HG02884 (cell line): ENCODE data around the gene NCOA3.
"Not testable (repeated sequence)": the region's sequence is repeated elsewhere in the genome, so short reads cannot be mapped to it uniquely, and the experiment has no call there.

ENCODE experiments used
- ATAC-seq: cut with Tn5 transposase; IDR thresholded peaks from one replicate; pipeline ENCODE4 v1.9.1; 2021; ENCODE audit warnings: mild to moderate bottlenecking, moderate library complexity; ENCODE audit not compliant: unreplicated experiment

Gene NCOA3

DNA sequence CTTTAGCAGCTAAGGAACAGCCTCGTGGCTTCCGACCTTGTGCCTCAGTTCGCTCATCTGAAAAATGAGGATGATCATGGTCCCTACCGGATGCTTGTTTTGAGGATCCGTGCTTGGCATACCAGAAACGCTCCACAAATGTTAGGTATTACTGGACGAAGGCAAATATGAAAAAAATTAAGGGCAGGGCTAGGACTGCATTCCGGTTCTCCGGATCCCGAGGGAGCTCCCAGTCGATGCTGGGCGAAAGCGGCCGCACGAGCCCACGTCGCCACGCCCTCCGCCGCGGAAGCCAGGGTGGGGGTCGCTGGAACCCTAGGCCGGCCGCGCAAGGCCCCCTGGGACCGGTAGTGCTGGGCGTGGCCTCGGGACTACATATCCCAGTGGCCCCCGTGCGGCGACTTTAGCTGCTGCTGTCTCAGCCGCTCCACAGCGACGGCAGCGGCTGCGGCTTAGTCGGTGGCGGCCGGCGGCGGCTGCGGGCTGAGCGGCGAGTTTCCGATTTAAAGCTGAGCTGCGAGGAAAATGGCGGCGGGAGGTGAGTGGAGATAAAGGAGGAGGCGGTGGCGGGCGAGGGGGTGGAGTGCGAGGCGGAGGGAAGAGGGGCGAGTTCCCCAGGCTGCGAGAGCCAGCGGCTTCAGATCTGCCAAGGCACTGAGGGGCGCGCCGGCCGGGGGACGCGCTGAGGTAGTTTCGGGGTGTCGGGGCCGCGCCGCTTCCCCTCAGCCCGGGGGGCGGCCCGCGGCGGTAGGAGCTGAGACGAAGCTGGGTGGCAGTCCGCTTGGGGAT, at the start of gene NCOA3:
NCOA3 (plus strand) TSS at position 406 of the 789 bp plus-strand sequence. CDS start 120,361 bp downstream, outside the sequence.
- ATAC-seq: peak; percentile 59

DNA sequence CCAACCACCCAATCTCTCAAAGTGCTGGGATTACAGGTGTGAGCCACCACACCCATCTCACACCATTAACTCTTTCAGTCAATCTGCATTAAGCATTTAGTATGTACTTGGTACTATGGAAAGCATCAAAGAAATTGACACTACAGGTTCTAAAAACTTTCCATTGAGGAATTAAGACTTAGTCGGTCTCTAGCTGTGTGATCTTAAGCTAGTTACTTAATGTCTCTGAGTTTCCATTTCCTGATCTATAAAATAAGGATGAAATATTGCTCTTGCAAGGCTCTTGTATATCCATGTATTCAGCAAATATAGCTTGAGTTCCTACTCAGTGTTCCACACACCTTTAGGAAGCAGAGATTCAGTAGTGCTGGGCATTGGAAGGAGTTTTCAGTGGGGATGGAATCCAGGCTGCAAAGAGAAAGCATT, 48.9 kb upstream of the NCOA3 start:
- ATAC-seq: no peak

- ATAC-seq: peak; percentile 70
Measured at GRCh38 chr20:47453167-47453782, 48.4 kb upstream of the NCOA3 start.

DNA sequence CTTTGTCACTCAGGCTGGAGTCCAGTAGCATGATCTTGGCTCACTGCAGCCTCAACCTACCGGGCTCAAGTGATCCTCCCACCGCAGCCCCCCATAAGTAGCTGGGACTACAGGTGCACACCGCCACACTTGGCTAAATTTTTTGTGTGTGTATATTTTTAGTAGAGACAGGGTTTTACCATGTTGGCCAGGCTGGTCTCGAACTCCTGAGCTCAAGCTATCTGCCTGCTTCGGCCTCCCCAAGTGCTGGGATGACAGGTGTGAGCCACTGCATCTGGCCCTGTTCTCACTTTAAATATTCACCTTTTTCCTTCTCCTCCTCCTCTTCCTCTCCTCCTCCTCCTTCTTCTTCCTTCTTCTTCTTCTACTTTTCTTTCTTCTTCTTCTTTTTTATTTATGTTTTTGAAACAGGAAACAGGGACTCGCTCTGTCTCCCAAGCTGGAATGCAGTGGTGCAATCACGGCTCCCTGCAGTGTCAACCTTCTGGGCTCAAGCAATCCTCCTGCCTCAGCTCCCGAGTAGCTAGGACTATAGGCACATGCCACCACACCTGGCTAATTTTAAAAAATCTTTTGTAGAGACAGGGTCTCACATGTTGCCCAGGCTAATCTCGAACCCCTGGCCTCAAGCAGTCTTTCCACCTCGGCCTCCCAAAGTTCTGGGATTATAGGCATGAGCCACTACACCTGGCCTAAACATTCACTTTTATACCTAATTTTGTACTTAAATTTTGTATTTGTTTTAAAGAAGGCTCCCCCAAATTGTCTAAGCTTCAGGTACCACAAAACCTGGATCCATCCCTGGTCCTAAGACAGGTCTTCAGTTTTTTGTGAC, 47.2 kb upstream of the NCOA3 start:
- ATAC-seq: no peak

DNA sequence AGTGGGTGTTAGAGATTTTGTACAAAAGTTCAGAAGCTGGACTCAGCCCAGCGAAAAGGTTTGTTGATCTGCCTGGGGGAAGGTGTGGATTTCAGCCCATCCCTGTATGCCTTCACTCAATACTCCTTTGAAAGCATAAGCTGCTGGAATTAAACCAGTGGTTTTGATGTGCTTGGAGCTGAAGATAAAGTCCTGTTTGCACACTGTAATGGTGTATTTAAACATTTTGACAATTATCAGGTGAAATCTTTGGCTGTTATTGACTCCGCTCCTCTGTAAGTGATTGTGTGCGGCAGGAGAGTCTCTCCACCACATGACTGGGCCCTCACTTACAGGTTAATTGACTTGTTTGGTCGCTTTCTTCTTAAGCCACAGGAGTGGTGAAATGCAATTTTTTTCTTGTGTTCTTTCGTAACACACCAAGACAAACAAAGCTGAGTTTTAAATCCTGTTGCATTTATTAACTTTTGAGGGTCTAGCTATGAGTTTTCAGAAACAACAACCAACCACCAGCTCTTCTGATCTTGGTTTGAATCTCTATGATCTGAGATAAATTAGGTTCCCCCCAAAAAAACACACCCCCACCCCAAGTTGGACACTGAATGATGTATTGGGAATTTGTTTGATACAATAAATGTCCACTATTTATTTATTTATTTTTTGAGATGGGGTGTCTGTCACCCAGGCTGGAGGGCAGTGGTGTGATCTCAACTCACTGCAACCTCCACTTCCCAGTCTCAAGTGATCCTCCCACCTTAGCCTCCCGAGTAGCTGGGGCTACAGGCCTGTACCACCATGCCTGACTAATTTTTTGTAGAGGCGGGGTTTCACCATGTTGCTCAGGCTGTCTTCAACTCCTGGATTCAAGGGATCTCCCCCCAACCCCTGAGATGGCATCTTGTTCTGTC, 46.3 kb upstream of the NCOA3 start:
- ATAC-seq: no peak

GRCh38 chr20:47456041-47456537, 45.6 kb upstream of the NCOA3 start:
- ATAC-seq: no peak

DNA sequence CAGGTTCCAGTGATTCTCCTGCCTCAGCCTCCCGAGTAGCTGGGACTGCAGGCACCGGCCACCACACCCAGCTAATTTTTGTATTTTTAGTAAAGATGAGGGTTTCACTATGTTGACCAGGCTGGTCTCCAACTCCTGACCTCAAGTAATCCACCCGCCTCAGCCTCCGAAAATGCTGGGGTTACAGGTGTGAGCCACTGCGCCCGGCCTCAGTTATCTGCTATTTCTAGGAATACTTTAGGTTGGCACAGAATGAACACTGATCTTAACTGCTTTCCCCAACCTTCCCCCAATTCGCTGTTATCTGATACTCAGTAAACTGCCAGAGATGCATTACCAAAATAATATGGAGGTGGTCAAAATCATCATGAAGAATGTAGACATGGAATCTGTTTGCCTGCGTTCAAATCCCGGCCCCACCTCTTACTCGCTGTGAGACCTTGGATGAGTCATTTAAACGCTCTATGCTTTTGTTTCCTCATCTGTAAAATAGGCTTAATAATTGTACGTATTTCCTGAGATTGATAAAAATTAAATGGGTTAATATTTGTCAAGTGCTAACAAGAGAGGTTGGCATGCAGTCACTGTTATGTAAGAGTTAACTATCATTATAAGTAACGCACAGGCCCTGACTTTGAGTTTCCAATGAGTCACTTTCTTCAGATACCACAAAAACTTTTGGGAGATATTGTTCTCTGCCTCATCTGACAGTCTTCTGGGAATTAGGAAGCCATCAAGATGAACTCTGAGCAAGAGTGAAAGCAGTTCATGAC, 44.5 kb upstream of the NCOA3 start:
- no peak for ATAC-seq

DNA sequence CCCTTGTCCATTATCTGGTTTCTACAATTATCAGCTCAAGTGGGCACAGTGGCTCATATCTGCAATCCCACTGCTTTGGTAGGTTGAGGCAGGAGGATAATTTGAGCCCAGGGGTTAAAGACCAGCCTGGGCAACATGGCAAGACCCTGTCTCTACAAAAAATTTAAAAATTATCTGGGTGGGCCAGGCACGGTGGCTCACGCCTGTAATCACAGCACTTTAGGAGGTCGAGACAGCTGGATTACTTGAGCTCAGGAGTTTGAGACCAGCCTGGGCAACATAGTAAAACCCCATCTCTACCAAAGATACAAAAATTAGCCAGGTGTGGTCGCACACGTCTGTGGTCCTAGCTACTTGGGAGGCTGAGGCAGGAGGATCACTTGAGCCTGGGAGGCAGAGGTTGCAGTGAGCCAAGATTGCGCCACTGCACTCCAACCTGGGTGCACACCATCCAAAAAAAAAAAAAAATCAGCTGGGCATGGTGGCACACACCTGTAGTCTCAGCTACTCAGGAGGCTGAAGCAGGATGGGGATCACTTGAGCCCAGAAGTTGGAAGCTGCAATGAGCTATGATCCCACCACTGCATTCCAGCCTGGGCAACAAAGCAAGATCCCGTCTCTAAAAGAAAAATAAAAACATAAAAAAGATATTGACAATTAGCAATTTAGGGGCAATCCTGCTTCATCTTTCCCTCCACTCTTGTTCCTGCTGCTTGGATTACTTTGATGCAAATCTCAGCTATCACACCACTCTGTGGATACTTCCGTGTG, 43.2 kb upstream of the NCOA3 start:
- not testable (repeated sequence) for ATAC-seq

DNA sequence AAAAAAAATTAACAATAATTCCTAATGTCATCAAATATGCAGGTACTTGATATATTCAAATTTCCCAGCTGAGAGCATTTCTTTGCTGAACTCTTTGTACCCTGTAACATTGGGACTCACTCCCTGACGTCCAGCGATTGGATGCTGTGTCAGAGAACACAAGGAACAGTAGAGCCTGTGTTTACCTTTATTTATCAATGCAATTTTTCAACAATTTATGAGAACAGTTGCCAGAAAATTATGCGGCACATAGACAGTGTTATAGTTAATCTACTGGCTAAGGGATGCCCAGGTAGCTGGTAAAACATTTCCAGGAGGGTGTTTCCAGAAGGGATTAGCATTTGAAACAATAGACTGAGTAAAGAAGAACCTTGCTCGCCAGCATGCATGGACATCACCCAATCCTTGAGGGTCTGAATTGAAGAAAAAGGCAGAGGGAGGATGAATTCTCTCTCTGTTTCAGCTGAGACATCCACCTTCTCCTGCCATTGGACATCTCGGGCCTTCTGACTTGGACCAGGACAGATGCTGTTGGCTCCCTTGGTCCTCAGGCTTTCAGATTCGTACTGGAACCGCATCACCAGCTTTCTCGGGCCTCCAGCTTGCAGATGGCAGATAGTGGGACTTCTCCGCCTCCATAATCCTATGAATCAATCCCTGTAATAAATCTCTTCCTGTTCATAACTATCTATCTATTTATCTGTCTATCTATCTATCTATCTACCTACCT, 42.2 kb upstream of the NCOA3 start:
- no peak for ATAC-seq

- ATAC-seq: not testable (repeated sequence)
Measured at GRCh38 chr20:47460761-47461112, 41.0 kb upstream of the NCOA3 start.

DNA sequence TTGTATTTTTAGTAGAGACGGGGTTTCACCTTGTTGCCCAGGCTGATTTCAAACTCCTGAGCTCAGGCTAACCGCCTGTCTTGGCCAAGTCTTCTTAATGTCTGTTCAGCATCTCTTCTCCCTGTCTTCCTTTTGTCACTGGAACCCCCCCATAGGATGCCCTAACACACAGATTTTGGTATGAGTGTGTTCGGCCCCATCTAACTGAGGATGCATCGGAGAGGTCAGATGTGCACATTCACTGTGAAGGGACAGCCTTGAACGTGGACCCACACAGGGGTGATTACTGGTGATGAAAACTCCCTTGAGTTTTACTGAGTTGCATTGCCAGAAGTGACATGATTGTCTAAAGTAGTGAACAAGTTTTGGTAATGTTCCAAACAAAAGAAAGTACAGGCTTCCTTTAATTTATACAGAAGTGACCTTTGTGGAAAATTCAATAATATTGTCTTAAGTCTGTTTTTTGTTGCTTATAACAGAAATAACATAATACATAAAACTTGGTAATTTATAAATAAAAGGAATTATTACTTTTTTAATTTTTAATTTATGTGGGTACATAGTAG, 40.5 kb upstream of the NCOA3 start:
- ATAC-seq: no peak

- ATAC-seq: not testable (repeated sequence)
Measured at GRCh38 chr20:47461906-47462305, 39.8 kb upstream of the NCOA3 start.

DNA sequence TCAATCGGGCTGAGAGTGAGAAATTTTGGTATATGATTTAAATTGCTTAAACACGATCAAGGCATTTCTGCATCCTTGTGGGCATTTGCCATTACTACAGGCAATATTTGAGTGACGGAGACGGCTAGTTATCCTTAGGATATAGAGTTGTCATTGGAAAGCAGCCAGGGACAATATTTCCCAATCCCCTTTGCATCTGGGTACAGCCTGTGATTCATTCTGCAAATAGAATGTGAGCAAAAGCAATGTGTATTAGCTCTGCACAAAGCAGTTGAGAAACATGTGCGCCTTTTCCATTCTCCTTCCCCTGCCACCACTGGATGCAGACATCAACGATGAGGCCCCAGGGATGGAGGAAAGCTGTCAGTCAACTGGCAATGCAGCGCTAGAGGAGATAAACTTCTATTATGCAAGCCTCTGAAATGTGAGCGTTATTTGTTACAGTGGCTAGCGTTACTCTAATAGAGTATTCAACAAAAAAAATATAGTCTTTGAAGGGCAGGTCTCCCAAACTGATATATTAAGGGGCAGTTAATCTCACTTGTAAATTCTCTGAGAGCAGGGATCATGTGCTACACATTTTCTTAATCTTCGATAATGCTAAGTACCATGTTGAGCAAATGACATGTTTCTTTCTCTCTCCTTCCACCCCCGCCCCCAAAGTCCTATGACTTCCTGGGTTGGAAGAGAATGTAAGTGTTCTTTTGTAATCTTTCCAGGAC, 37.1 kb upstream of the NCOA3 start:
- ATAC-seq: no peak

DNA sequence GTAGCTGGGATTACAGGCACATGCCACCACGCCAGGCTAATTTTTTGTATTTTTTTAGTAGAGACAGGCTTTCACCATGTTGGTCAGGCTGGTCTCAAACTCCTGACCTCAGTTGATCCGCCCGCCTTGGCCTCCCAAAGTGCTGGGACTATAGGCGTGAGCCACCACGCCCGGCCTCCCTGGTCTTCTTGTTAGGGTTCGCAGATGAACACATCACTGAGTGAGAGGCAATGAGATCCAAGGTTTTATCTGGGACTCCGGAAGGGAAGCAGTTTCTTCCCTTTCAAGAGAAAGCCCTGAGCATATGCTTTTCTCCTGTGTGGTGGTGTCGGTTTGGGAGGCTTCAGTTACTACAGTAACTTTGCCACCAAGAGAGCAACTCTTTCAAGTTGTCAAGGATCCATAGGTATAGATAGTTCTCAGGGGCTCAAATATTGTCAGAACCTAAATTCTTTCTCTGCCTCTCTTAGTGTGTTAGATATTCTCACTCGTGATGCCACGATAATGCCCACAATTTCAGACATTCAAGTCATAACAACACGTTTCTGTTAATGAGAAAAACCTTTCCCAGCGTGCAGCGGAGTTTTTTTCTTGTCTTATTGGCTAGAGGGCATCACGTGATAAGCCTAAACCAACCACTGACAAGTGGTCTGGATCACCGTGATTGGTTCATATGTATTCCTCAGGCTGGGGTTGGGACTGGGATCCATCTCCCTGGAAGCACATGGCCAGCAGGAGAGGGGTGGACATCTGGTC, 36.2 kb upstream of the NCOA3 start:
- ATAC-seq: no peak

DNA sequence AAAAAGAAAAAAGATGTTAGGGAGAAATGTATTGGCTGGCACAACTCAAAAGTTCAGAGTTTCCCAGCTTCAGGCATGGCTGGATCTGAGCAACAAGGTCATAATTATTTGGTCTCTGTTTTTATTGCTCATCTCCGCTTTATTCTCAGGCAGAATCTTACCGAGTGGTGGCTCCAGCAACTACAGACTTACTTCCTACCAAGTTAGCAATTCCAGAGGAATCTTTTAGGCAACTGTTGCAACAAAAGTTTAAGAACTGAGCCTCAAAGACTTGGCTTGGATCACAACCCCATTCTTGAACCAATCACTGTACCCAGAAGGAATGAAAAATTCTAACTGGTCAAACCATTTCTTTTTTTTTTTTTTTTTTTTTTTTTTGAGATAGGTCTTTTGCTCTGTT, 35.5 kb upstream of the NCOA3 start:
- no peak for ATAC-seq

- ATAC-seq: no peak
Measured at GRCh38 chr20:47466704-47467459, 34.8 kb upstream of the NCOA3 start.
